Activated CD4-positive, alpha-beta T cell treated with anti-CD3 and anti-CD28 coated beads for 36 hours (primary cell): ENCODE data around the gene HSBP1. TPM values are rescaled to one million over a fixed set of nuclear protein-coding genes. Genes with fewer than 3 reads are reported as not detected.

ENCODE experiments used
- ATAC-seq: fragments of 200-7000 bp; cut with Tn5 transposase; one replicate; pipeline ENCODE4 v1.10.0; 2021; ENCODE audit warnings: mild to moderate bottlenecking, moderate library complexity
- CTCF ChIA-PET: fragments of 350-600 bp; sonication (Branson Sonifier 250); formaldehyde crosslinking; loops from one replicate; lab custom pipeline; 2021; ENCODE audit warnings: antibody characterized with exemption; lab: Charles Lee
- POLR2A ChIA-PET: fragments of 350-600 bp; sonication (Branson Sonifier 250); formaldehyde crosslinking; loops from one replicate; lab custom pipeline; 2021; ENCODE audit warnings: antibody characterized with exemption, inconsistent platforms; lab: Charles Lee
- DNase-seq: peaks from one replicate; pipeline ENCODE4 v3.0.0-alpha.2; 2020
- H3K27ac Mint-ChIP-seq: one replicate; pipeline ENCODE4 v1.8.0; 2021; ENCODE audit warnings: mixed read lengths
- H3K27me3 Mint-ChIP-seq: one replicate; pipeline ENCODE4 v1.8.0; 2021; ENCODE audit warnings: mixed read lengths
- H3K36me3 Mint-ChIP-seq: one replicate; pipeline ENCODE4 v1.8.0; 2021; ENCODE audit warnings: low read depth, mixed read lengths
- H3K4me1 Mint-ChIP-seq: one replicate; pipeline ENCODE4 v1.8.0; 2021; ENCODE audit warnings: mixed read lengths
- H3K4me3 Mint-ChIP-seq: one replicate; pipeline ENCODE4 v1.8.0; 2021; ENCODE audit warnings: mild to moderate bottlenecking, moderate library complexity, mixed read lengths
- H3K9me3 Mint-ChIP-seq: one replicate; pipeline ENCODE4 v1.8.0; 2021; ENCODE audit warnings: low read depth, mixed read lengths
- intact Hi-C, 2 experiments: fragments of 100-400 bp; cut with DNase I in 1 of 2; cut with micrococcal nuclease in 1 of 2; formaldehyde crosslinking; loops; one replicate each; pipeline versions ENCODE4 v1.14.2 to v1.15.1; 2022 to 2024; cut with DNase I, micrococcal nuclease
- total RNA-seq, 2 experiments: library from RNA; stranded (reverse); gene quantifications; one replicate each; pipeline ENCODE4 v1.2.3, GENCODE V29; 2021

Gene HSBP1
- total RNA-seq, 2 experiments from 2014 or later: 73.1 to 80.7 TPM

DNA sequence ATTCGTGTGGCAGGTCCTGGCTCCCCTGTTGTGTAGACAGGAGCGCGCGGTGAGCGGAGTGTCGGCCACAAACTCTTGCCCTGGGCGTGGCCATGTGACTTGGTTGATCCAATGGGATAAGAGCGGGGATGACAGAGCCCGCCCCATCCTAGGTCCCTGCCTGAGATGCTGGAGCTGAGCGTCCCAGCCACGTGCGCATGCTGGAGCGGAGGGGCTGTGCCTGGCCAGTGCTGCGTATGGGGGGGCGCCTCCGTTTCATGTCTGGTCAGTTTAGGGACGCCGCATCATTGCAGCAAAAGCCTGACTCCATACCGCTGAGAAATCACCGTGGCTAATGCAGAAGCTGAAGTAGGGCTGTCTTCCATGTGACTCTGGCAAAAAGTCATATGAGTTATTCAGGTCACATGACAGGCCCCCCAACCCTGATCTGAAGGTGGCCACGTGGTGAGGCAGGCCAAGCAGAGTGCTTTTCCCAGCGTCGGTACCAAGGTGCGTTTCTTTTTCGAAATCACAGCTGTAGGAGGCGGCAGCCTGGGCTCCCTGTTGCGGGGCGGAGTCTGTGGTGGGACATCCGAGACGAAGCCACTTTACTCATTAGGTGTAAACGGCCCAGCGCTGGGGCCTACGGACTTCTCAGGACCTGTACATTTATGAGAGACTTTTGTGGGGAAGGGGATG, 22.5 kb downstream of the HSBP1 start:
- intact Hi-C loops: no loop called here
- Mint-ChIP-seq H3K9me3 (no peaks in the 10 kb centered on the region), H3K27me3 (no peaks in the 10 kb centered on the region), H3K36me3 (no peaks in the 10 kb centered on the region), H3K4me3 (no peak overlapping the region), H3K4me1 (peaks cover 5% of the 10 kb centered on the region), H3K27ac (no peak overlapping the region)
- no peak for ATAC-seq
- ChIA-PET CTCF (no interaction called here), POLR2A (no interaction called here)
- no peak for DNase-seq

DNA sequence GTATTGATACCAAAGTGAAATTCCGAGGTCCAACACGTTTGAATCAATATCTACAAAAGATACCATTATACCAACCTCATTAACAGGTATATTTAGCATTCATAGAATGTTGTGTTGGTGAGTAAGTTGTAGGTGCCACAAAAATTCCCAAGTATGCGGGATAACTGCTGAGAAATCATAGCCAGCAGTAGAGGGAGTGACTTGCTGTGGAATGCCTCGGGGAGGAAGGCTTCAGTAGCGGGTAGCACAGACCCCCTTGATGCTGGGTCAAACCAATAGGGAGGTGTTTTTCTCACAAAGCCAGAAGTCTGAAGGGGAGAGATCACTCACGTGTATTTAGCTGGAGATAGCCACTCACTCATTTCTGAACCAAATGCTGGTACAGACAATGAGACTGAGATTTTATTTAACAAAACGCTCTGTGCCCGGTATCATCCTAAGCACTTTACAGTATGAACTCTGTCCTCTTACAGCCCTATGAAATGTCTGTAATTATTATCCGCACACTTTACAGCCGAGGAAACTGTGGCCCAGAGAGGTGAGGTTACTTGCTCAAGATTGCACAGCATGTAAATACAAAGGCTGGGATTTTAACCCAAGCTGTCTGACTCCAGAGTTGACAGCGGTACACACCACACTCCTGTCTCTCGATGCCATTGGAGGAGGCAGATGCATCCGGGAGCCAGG, 23.1 kb downstream of the HSBP1 start:
- Mint-ChIP-seq H3K27me3 (no peaks in the 10 kb centered on the region), H3K4me1 (peaks cover 10% of the 10 kb centered on the region), H3K9me3 (no peaks in the 10 kb centered on the region), H3K36me3 (no peaks in the 10 kb centered on the region), H3K27ac (no peak overlapping the region), H3K4me3 (no peak overlapping the region)
- DNase-seq: no peak
- intact Hi-C loops: no loop called here
- CTCF ChIA-PET: no interaction called here
- ATAC-seq: no peak
- POLR2A ChIA-PET: no interaction called here

DNA sequence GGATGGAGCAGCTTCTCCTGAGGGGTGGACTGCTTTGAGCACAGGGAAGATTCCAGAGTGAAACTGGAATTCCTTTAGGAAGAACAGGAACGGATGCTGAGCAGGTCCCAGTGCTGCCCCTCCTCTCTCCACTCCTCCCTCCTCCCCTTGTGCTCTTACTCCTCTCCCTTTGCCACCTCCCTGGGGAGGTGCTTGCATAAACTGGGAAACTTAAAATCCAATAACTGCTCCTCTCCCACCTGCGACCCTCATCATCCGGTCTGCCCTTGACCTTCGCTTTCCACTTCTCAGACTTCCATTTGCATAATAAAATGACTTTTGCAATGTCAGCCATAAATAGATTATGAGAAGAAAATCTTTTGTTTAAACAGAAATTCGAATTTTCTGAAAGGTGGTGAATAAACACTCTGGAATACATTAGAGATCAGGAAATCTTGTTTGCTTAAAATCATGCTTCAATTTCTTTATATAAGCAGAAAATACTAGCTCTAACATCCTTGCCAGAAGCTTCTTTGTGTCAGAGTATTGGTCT, 23.7 kb downstream of the HSBP1 start:
- intact Hi-C loops: no loop called here
- Mint-ChIP-seq H3K4me3 (no peak overlapping the region), H3K27me3 (no peaks in the 10 kb centered on the region), H3K4me1 (peaks cover 13% of the 10 kb centered on the region), H3K9me3 (no peaks in the 10 kb centered on the region), H3K36me3 (no peaks in the 10 kb centered on the region), H3K27ac (no peak overlapping the region)
- ChIA-PET POLR2A (no interaction called here), CTCF (no interaction called here)
- ATAC-seq (no peak), DNase-seq (no peak)

DNA sequence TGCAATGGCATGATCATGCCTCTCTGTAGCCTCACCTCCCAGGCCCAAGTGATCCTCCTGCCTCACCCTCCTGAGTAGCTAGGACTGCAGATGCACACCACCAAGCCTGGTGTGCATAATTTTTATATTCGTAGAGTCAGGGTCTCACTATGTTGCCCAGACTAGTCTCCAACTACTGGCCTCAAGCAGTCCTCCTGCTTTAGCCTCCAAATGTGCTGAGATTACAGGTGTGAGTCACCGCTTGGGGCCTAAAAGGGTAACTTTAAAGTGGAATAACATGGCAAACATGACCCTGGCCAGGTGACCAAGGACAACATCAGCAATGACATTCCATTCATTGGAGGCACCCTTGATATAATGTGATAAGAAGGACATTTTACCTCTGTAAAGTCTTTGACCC, 26.1 kb downstream of the HSBP1 start:
- Mint-ChIP-seq H3K4me1 (peaks cover 13% of the 10 kb centered on the region), H3K27me3 (peaks cover 7% of the 10 kb centered on the region), H3K36me3 (no peaks in the 10 kb centered on the region), H3K9me3 (no peaks in the 10 kb centered on the region), H3K4me3 (no peak overlapping the region), H3K27ac (no peak overlapping the region)
- DNase-seq (no peak), ATAC-seq (no peak)
- POLR2A ChIA-PET: no interaction called here
- intact Hi-C loops: no loop called here
- CTCF ChIA-PET: no interaction called here

DNA sequence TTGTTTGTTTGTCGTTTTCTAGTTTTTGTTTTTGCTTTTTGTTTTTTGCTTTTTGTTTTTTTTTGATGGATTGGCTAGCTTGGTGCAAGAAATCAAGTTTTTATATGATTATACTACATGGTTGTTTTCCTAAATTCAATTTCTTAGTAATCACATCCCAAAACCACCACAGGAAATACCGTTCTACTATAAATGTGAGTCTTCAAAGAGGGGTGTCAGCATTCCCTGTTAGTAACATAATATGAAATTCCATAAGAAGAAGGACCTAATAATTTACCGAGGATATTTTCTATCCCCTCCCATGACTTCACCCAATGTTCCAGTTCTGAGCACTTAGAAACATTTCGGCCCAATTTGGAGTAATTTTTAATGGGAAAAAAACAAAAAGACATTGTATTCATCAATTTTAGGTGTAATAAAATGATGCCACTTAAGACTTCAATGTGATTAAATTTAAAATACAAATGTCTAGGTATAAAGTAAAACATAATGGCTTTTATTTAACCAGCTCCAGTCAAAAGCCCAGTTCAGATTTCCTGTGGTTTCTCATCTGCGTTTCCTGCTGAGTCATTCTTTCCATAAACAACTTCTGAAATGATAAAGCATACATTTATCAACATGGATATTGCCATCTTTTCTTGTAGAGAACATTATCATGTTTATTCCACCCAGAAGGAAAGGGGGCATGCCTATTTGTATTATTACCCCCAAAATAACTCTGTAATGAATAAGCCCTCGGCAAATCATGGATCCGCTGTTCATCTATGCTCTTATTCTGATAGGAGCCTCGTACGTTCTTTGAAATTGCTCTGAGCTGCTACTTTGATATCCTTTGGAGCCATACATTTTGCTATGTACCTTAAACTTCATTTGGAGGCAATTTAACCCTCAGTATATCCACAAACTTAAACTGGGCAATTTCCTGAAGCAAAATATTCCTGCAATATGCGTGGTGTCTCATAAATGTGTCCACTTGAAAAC, 28.1 kb downstream of the HSBP1 start:
- Mint-ChIP-seq H3K4me1 (peaks cover 13% of the 10 kb centered on the region), H3K27me3 (peaks cover 7% of the 10 kb centered on the region), H3K4me3 (no peak overlapping the region), H3K36me3 (no peaks in the 10 kb centered on the region), H3K27ac (no peak overlapping the region), H3K9me3 (no peaks in the 10 kb centered on the region)
- POLR2A ChIA-PET: no interaction called here
- ATAC-seq: peak; percentile 60
- CTCF ChIA-PET: interaction anchor here (0.5 kb wide), 1 partner anchor 1595 kb away, joined by 4 read pairs; no protein-coding TSS in a partner anchor
- intact Hi-C loops: loop anchor here in 1 of 2 experiments (2.0 kb wide), 1 partner anchor 25 kb away; no protein-coding TSS in a partner anchor
- no peak for DNase-seq

DNA sequence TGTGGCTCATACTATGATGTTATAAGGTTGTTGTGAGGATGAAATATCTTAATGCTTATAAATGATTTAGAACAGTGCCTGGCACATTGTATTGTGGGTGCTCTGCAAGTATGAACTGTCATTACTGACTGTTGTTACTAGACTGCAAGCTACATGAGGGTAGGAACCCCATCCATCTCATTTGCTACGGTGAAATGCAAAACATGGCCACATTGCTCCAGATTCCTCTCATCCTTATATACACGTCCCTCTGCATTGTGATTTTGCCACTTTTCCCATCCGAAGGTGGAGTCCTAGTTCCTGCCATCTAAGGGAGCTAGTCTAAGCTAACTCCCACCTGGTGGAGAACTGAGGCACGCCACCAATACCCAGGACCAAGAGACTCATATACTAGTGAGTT, 29.8 kb downstream of the HSBP1 start:
- H3K36me3 Mint-ChIP-seq: no peaks in the 10 kb centered on the region
- H3K27ac Mint-ChIP-seq: no peak overlapping the region
- CTCF ChIA-PET: interaction anchor here (1.0 to 1.1 kb wide), 2 partner anchors 10 to 54 kb away, joined by 3 to 5 read pairs; no protein-coding TSS in a partner anchor
- DNase-seq: no peak
- H3K9me3 Mint-ChIP-seq: no peaks in the 10 kb centered on the region
- POLR2A ChIA-PET: no interaction called here
- no peak for ATAC-seq
- no peak overlapping the region for H3K4me3 Mint-ChIP-seq
- peaks cover 13% of the 10 kb centered on the region for H3K4me1 Mint-ChIP-seq
- H3K27me3 Mint-ChIP-seq: peaks cover 7% of the 10 kb centered on the region
- intact Hi-C loops: loop anchor here in 1 of 2 experiments (2.0 kb wide), 1 partner anchor 27 kb away; no protein-coding TSS in a partner anchor

DNA sequence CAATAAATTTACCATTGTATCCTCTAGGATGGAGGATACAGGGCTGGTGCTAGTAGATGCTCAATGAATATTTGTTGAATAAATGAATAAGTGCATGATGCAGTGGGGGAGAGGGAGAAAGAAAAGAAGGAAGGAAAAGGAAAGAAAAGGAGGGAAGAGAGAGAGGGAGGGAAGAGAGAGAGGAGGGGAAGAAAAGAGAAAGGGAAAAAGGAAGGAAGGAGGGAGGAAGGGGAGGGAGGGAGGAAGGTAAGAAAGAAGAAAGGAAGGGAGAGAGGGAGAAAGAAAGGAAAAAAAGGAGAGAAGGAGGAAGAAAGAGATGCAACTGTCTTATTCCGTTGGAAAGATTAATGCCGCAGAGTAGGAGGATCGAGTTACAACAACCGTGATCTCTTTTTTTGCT, 30.4 kb downstream of the HSBP1 start:
- CTCF ChIA-PET: interaction anchor here (1.1 kb wide), 1 partner anchor 54 kb away, joined by 3 read pairs; no protein-coding TSS in a partner anchor
- intact Hi-C loops: no loop called here
- Mint-ChIP-seq H3K27me3 (peaks cover 7% of the 10 kb centered on the region), H3K4me1 (peaks cover 13% of the 10 kb centered on the region), H3K4me3 (no peak overlapping the region), H3K36me3 (no peaks in the 10 kb centered on the region), H3K27ac (no peak overlapping the region), H3K9me3 (no peaks in the 10 kb centered on the region)
- no peak for DNase-seq
- POLR2A ChIA-PET: no interaction called here
- ATAC-seq: no peak

DNA sequence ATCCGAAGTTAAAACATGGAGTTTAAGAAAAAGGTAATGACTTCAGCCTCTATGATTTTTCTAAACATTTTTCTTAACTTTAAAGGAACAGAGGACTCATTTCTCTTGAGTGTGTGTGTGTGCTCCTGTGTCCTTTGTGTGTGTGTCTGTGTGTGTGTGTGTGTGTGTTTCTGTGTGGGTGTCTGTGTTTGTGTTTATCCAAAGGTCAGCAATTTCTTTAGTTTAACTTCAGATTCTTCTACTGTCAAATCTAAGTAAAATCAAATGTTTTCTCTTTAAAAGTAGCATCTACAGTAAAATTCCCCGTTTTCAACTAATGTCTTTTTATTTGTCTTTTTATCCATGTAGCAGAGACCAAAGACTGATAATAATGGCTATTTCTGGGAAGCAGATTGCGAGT, 31.8 kb downstream of the HSBP1 start:
- Mint-ChIP-seq H3K27ac (no peak overlapping the region), H3K27me3 (peaks cover 7% of the 10 kb centered on the region), H3K4me3 (no peak overlapping the region), H3K36me3 (no peaks in the 10 kb centered on the region), H3K9me3 (no peaks in the 10 kb centered on the region), H3K4me1 (peaks cover 13% of the 10 kb centered on the region)
- intact Hi-C loops: no loop called here
- ATAC-seq (no peak), DNase-seq (no peak)
- CTCF ChIA-PET: no interaction called here
- POLR2A ChIA-PET: no interaction called here

DNA sequence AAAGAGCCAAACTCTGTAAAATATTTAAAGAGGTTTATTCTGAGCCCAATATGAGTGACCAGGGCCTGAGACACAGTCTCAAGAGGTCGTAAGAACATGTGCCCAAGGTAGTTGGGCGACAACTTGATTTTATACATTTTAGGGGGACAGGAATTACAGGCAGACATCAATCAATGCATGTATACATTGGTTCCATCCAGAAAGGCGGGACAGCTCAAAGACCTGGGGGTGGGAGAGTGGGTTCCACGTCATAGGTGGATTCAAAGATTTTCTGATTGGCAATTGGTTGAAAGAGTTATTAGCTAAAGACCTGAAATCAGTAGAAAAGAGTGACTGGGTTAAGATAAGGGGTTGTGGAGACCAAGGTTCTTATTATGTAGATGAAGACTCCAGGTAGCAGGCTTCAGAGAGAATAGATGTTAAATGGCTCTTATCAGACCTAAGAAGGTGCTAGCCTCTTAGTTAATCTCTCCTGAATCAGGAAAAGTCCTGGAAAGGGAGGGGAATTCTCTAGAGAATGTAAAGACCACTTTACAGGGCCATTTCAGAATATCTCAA, 32.4 kb downstream of the HSBP1 start:
- ChIA-PET CTCF (no interaction called here), POLR2A (no interaction called here)
- no peak overlapping the region for H3K4me3 Mint-ChIP-seq
- peaks cover 13% of the 10 kb centered on the region for H3K4me1 Mint-ChIP-seq
- no peak for DNase-seq
- peaks cover 7% of the 10 kb centered on the region for H3K27me3 Mint-ChIP-seq
- intact Hi-C loops: no loop called here
- H3K9me3 Mint-ChIP-seq: no peaks in the 10 kb centered on the region
- no peaks in the 10 kb centered on the region for H3K36me3 Mint-ChIP-seq
- no peak for ATAC-seq
- H3K27ac Mint-ChIP-seq: no peak overlapping the region

DNA sequence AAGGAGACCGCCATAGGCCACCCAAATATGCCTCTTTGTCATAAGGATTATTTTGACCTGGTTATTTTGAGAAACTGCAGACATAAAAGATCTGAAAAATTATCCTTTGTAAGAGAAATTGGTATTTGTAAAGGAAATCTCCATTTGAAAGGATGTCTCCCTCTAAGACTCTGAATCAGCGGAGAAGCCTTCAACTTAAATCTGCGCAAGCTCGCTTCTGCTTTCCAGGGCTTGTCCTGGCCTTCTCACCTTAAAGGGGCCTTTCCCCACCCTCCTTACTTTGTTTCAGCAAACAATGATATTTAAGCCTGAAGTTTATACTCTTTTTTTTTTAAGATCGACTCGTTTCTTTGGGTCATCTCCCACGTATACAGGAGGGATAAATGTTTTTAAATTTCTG, 34.5 kb downstream of the HSBP1 start:
- no peak for DNase-seq
- H3K36me3 Mint-ChIP-seq: no peaks in the 10 kb centered on the region
- no peak overlapping the region for H3K27ac Mint-ChIP-seq
- ChIA-PET POLR2A (no interaction called here), CTCF (interaction anchor here (0.7 kb wide), 1 partner anchor 23 kb away, joined by 3 read pairs; no protein-coding TSS in a partner anchor)
- H3K27me3 Mint-ChIP-seq: peaks cover 7% of the 10 kb centered on the region
- intact Hi-C loops: no loop called here
- H3K4me3 Mint-ChIP-seq: no peak overlapping the region
- no peaks in the 10 kb centered on the region for H3K9me3 Mint-ChIP-seq
- ATAC-seq: no peak
- H3K4me1 Mint-ChIP-seq: no peaks in the 10 kb centered on the region
